ENCODE data around the gene TMEM88.
A peak's percentile ranks its signal among the peaks of the same experiment; 100 is the strongest.

TMEM88 gene

DNA sequence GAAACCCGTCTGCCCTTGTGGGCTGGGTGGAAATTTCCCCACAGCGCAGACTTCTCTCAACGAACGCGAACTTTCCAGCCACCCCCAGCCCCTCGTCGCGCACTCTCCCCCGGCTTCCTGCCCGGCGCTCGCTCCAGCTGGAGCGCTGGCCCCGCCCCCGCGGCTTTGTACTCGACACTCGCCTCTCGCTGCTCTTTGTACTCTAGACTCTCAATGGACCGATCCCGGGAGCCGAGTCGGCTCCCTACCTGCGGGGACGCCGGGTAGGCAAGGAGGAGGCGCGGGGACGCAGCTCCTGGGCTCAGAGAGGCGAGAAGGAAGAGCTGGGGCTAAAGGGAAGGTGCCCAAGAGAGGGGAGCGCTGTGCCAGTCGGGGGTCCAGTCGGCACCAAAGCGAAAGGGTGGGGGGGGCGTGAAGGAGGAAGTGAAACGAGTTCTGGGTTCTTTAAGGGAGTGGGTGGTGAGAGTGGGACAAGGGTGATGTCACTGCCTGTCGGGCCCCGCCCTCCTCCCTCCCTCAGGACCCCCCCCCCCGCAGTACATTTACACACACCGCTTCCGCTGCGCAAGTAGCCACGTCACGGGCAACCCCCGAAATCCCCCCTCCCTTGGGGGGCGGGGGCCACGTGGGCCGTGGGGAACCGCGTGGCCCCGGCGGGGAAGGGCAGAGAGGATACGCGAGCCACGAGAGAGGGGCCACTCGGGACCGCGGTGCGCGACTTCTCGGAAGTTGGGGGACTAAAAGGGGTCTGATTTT is 11.2 kb upstream of the TMEM88 start:
- peak; percentile 84 for DNase-seq (ENCODE audit: low read depth)

DNA sequence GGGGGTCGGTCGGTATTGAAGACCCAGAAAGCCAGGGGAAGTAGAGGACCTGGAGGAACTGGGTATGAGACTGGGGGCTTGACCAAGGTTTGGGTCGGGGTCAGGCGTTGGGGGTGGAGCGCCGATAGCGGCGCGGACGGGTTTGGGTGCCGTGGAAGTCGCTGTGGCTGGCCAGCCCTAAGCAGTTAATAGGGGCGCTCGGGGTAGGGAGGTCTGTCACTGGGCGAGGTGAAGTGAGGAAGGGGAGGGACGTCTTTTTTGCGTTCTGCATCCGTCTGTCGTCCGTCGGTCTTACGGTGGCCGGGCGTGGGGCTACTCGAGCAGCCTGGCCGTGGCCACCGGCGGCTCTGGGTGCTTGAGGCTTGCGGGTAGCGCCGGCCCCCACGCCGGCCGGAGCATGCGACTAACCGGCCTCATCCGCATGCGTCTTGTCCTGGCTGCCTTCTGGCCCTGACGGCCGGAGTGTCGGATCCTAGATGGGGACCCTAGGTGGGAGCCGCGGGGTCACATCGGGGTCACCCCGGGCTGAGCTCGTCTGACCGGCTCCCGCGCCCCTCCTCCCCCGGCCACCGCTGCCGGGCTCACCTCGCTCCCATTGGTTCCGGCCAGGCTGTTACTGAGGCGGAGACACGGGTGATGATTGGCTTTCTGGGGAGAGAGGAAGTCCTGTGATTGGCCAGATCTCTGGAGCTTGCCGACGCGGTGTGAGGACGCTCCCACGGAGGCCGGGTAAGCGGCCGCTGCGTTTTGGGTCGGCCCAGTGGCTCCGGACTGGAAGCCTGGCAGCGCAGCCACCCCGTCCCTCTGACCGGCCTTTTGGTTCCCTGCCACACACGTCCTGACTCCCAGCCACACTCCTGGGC is 10.3 kb upstream of the TMEM88 start:
- DNase-seq (ENCODE audit: low read depth), result peak; percentile 96

DNA sequence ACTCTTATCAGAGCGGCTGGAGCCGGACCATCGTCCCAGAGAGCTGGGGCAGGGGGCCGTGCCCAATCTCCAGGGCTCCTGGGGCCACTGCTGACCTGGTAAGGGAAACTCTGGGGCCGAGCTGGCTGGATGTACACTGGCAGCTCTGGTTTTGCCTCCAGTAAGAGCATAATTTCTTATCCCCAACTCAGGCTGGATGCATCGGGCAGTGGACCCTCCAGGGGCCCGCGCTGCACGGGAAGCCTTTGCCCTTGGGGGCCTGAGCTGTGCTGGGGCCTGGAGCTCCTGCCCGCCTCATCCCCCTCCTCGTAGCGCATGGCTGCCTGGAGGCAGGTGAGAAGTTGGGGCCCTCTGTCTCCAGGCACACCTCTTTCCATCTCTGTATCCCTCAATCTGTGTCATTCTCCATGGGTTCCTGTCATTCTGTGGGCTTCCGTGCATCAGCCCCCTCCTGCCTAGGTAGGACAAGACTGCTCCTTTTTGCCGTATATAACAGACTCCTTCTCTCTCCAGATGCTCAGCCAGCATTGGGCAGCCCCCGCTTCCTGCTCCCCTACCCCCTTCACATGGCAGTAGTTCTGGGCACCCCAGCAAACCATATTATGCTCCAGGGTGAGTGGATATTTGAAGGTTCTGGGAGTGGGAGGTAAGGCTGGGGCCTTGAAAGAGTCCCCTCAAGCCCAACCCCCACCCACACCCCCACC is 9.4 kb upstream of the TMEM88 start:
- DNase-seq (ENCODE audit: low read depth), result no peak

DNA sequence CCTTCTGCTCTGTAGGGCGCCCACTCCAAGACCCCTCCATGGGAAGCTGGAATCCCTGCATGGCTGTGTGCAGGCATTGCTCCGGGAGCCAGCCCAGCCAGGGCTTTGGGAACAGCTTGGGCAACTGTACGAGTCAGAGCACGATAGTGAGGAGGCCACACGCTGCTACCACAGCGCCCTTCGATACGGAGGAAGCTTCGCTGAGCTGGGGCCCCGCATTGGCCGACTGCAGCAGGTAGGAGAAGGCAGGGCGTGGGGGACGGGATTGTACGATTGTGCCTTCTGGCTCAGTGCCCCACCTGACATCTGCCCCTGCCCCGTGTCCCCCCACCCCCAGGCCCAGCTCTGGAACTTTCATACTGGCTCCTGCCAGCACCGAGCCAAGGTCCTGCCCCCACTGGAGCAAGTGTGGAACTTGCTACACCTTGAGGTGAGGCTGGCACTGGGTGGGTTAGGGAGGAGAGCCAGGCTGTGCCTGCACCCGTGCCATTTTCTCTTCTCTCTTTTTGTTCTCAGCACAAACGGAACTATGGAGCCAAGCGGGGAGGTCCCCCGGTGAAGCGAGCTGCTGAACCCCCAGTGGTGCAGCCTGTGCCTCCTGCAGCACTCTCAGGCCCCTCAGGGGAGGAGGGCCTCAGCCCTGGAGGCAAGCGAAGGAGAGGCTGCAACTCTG is 8.7 kb upstream of the TMEM88 start:
- no peak for DNase-seq (ENCODE audit: low read depth)

DNA sequence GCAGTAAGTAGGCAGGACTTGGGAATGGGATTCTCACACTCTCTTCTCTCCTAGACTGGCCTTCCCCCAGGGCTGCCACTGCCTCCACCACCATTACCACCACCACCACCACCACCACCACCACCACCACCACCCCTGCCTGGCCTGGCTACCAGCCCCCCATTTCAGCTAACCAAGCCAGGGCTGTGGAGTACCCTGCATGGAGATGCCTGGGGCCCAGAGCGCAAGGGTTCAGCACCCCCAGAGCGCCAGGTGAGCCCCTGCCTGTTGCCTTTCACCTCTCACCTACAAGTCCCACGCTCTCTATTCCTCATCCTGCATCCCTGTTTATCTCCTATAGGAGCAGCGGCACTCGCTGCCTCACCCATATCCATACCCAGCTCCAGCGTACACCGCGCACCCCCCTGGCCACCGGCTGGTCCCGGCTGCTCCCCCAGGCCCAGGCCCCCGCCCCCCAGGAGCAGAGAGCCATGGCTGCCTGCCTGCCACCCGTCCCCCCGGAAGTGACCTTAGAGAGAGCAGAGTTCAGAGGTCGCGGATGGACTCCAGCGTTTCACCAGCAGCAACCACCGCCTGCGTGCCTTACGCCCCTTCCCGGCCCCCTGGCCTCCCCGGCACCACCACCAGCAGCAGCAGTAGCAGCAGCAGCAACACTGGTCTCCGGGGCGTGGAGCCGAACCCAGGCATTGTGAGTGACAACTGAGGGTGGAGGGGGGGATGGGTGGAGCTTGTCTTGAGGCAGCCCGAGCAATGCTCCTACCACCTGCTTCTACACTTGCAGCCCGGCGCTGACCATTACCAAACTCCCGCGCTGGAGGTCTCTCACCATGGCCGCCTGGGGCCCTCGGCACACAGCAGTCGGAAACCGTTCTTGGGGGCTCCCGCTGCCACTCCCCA is 7.9 kb upstream of the TMEM88 start:
- no peak for DNase-seq (ENCODE audit: low read depth)

DNA sequence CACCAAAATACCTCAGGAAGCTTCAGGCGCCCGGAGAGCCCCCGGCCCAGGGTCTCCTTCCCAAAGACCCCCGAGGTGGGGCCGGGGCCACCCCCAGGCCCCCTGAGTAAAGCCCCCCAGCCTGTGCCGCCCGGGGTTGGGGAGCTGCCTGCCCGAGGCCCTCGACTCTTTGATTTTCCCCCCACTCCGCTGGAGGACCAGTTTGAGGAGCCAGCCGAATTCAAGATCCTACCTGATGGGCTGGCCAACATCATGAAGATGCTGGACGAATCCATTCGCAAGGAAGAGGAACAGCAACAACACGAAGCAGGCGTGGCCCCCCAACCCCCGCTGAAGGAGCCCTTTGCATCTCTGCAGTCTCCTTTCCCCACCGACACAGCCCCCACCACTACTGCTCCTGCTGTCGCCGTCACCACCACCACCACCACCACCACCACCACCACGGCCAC is 6.7 kb upstream of the TMEM88 start:
- no peak for DNase-seq (ENCODE audit: low read depth)

DNA sequence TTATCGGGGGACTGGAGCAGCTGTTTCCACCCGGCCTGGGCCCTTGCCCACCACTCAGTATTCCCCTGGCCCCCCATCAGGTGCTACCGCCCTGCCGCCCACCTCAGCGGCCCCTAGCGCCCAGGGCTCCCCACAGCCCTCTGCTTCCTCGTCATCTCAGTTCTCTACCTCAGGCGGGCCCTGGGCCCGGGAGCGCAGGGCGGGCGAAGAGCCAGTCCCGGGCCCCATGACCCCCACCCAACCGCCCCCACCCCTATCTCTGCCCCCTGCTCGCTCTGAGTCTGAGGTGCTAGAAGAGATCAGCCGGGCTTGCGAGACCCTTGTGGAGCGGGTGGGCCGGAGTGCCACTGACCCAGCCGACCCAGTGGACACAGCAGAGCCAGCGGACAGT is 6.1 kb upstream of the TMEM88 start:
- no peak for DNase-seq (ENCODE audit: low read depth)

DNA sequence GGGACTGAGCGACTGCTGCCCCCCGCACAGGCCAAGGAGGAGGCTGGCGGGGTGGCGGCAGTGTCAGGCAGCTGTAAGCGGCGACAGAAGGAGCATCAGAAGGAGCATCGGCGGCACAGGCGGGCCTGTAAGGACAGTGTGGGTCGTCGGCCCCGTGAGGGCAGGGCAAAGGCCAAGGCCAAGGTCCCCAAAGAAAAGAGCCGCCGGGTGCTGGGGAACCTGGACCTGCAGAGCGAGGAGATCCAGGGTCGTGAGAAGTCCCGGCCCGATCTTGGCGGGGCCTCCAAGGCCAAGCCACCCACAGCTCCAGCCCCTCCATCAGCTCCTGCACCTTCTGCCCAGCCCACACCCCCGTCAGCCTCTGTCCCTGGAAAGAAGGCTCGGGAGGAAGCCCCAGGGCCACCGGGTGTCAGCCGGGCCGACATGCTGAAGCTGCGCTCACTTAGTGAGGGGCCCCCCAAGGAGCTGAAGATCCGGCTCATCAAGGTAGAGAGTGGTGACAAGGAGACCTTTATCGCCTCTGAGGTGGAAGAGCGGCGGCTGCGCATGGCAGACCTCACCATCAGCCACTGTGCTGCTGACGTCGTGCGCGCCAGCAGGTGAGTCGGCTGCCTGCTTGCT is 5.6 kb upstream of the TMEM88 start:
- DNase-seq (ENCODE audit: low read depth), result no peak

DNA sequence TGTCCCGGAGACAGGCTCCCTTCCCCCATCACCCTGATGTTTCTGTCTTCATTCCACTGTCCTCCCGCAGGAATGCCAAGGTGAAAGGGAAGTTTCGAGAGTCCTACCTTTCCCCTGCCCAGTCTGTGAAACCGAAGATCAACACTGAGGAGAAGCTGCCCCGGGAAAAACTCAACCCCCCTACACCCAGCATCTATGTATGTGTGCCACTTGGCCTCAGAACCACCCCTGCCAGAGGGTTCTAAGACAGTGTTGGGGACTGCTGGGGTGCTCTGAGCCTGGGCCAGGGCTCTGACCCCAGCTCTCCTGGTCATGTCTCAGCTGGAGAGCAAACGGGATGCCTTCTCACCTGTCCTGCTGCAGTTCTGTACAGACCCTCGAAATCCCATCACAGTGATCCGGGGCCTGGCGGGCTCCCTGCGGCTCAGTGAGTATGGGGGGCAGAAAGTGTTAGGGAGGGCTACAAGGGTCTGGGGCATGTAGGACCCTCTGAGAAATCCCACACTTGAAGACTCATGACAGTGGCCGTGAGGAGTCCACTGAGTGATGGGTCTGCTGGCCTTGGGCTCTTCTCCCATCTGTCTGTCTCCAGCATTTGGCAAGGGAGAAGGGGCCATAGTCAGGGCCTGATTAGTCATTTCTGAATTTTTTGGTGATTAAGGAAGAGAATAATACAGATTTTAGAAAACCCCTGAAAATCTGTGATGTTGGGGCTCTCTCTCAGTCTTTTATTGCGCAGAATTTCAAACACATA is 4.9 kb upstream of the TMEM88 start:
- no peak for DNase-seq (ENCODE audit: low read depth)

DNA sequence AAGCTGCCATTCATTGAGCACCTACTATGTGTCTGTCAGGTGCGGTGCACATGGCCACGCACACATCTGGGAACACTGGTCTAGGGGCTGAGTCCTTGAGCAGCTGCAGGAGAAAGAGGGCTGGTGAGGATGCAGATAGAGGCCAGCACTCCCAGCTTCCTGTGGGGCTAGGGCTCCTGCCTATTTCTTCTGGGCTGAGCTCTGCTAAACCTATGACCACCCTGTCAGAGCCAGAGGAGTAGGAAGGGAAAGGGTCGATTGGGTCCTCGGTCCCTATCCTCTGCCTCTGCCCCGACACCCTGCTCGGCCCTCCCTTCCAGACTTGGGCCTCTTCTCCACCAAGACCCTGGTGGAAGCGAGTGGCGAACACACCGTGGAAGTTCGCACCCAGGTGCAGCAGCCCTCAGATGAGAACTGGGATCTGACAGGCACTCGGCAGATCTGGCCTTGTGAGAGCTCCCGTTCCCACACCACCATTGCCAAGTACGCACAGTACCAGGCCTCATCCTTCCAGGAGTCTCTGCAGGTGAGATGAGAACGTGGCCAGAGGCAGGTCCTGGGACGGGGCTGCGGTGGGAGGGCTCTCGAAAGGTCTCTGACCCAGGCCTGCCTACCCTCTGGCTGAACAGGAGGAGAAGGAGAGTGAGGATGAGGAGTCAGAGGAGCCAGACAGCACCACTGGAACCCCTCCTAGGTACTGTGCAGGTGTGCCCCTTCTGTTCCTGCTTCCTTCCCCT is 4.0 kb upstream of the TMEM88 start:
- no peak for DNase-seq (ENCODE audit: low read depth)

DNA sequence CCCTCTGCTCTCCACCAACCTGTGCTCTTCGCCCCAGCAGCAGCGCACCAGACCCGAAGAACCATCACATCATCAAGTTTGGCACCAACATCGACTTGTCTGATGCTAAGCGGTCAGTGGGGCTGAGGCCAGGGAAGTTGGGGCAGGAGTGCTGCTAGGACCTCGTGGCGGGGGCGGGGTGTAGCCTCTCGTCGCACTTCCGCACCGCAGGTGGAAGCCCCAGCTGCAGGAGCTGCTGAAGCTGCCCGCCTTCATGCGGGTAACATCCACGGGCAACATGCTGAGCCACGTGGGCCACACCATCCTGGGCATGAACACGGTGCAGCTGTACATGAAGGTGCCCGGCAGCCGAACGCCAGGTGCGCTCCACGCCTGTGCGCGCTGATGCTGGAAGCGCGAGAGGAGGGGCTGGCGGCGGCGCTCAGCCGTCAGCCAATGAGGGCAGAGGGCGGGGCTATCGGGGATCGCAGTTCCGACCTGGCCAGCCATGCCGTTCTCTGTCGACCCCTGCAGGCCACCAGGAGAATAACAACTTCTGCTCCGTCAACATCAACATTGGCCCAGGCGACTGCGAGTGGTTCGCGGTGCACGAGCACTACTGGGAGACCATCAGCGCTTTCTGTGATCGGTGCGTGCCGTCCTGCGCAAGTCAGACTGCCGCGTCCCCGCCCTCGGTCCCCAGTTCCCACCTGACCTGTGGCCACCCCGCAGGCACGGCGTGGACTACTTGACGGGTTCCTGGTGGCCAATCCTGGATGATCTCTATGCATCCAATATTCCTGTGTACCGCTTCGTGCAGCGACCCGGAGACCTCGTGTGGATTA is 3.2 kb upstream of the TMEM88 start:
- peak; percentile 88 for DNase-seq (ENCODE audit: low read depth)

DNA sequence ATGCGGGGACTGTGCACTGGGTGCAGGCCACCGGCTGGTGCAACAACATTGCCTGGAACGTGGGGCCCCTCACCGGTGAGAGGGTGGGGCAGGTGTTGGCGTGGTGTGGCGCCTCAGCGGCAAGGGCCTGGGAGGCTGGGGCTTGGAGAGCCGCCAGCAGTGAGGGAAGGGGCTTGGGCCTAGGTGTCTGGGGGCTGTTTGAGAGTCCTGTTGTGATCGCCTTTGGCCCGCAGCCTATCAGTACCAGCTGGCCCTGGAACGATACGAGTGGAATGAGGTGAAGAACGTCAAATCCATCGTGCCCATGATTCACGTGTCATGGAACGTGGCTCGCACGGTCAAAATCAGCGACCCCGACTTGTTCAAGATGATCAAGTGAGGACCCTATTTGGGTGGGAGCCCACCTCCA is 2.6 kb upstream of the TMEM88 start:
- DNase-seq (ENCODE audit: low read depth), result no peak

DNA sequence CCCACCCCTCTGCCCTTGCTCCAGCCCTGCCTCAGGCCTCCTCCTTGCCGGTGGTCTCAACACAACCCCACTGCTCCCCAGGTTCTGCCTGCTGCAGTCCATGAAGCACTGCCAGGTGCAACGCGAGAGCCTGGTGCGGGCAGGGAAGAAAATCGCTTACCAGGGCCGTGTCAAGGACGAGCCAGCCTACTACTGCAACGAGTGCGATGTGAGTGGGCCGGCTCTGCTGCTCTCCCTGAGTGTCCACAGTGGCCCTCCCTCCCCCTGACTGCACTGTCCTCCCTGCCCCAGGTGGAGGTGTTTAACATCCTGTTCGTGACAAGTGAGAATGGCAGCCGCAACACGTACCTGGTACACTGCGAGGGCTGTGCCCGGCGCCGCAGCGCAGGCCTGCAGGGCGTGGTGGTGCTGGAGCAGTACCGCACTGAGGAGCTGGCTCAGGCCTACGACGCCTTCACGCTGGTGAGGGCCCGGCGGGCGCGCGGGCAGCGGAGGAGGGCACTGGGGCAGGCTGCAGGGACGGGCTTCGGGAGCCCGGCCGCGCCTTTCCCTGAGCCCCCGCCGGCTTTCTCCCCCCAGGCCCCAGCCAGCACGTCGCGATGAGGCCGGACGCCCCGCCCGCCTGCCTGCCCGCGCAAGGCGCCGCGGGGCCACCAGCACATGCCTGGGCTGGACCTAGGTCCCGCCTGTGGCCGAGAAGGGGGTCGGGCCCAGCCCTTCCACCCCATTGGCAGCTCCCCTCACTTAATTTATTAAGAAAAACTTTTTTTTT is 1.8 kb upstream of the TMEM88 start:
- no peak for DNase-seq (ENCODE audit: low read depth)

DNA sequence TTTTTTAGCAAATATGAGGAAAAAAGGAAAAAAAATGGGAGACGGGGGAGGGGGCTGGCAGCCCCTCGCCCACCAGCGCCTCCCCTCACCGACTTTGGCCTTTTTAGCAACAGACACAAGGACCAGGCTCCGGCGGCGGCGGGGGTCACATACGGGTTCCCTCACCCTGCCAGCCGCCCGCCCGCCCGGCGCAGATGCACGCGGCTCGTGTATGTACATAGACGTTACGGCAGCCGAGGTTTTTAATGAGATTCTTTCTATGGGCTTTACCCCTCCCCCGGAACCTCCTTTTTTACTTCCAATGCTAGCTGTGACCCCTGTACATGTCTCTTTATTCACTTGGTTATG is 1.2 kb upstream of the TMEM88 start:
- DNase-seq (ENCODE audit: low read depth), result no peak

DNA sequence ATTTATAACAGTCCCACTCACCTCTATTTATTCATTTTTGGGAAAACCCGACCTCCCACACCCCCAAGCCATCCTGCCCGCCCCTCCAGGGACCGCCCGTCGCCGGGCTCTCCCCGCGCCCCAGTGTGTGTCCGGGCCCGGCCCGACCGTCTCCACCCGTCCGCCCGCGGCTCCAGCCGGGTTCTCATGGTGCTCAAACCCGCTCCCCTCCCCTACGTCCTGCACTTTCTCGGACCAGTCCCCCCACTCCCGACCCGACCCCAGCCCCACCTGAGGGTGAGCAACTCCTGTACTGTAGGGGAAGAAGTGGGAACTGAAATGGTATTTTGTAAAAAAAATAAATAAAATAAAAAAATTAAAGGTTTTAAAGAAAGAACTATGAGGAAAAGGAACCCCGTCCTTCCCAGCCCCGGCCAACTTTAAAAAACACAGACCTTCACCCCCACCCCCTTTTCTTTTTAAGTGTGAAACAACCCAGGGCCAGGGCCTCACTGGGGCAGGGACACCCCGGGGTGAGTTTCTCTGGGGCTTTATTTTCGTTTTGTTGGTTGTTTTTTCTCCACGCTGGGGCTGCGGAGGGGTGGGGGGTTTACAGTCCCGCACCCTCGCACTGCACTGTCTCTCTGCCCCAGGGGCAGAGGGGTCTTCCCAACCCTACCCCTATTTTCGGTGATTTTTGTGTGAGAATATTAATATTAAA is 638 bp upstream of the TMEM88 start:
- no peak for DNase-seq (ENCODE audit: low read depth)

DNA sequence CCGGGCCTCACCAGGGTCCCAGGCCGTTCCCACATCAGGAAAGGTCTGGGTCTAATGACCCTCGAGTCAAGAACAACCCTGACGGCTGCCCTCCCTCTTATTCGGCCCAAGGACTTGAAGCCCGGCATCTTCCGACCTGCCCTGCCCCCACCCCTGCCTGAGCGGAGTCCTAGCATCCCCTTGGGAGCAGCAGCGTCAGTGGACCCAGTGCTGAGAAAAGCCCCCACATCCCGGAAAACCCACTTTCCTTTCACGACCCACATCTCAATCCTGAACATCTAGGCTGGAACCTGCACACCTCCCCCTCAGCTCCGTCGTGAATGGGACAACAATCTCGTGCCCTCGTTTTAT is 769 bp downstream of the TMEM88 start:
- DNase-seq (ENCODE audit: low read depth), result no peak
